GM23338 (cell line): ENCODE measurements around the gene LTBR. TPM values are rescaled to one million over a fixed set of nuclear protein-coding genes. Genes with fewer than 3 reads are reported as not detected.

Experiments used
- ATAC-seq: fragments of 200-7000 bp; cut with Tn5 transposase; 3 replicates; pipeline ENCODE4 v1.9.1; 2020
- DNase-seq: peaks from one replicate; pipeline ENCODE4 v3.0.0-alpha.2; 2015; ENCODE audit warnings: low spot score
- H2AFZ ChIP-seq: fragments of 200-600 bp; sonication (generic); 2 replicates; pipeline ENCODE4 v1.8.0; 2016; ENCODE audit warnings: antibody characterized with exemption, mild to moderate bottlenecking, moderate library complexity
- H3F3A ChIP-seq: fragments of 200-600 bp; sonication (generic); replicated peaks from 2 replicates; pipeline ENCODE4 v1.8.0; 2017; ENCODE audit warnings: antibody characterized with exemption, mixed run types, low read depth
- H3K27ac ChIP-seq: fragments of 200-600 bp; sonication (generic); 2 replicates; pipeline ENCODE4 v1.6.1; 2016; ENCODE audit warnings: low read depth
- H3K27me3 ChIP-seq: fragments of 200-600 bp; sonication (generic); 2 replicates; pipeline ENCODE4 v1.8.0; 2016; ENCODE audit warnings: mild to moderate bottlenecking, mixed run types, moderate library complexity; ENCODE audit not compliant: insufficient read depth
- H3K36me3 ChIP-seq: fragments of 200-600 bp; sonication (generic); 2 replicates; pipeline ENCODE4 v1.8.0; 2016; ENCODE audit warnings: mild to moderate bottlenecking; ENCODE audit not compliant: insufficient read depth
- H3K4me1 ChIP-seq: fragments of 200-600 bp; sonication (generic); 2 replicates; pipeline ENCODE4 v1.8.0; 2016; ENCODE audit warnings: mild to moderate bottlenecking, moderate library complexity; ENCODE audit not compliant: insufficient read depth
- H3K4me2 ChIP-seq: fragments of 200-600 bp; sonication (generic); 2 replicates; pipeline ENCODE4 v1.7.1; 2017; ENCODE audit warnings: mixed run types
- H3K4me3 ChIP-seq: fragments of 200-600 bp; sonication (generic); 2 replicates; pipeline ENCODE4 v1.6.1; 2016; ENCODE audit warnings: mixed run types
- H3K79me2 ChIP-seq: fragments of 200-600 bp; sonication (generic); replicated peaks from 2 replicates; pipeline ENCODE4 v1.8.0; 2017; ENCODE audit warnings: mild to moderate bottlenecking; ENCODE audit not compliant: insufficient read depth
- H3K9me2 ChIP-seq: fragments of 200-600 bp; sonication (generic); 2 replicates; pipeline ENCODE4 v1.8.0; 2017; ENCODE audit not compliant: insufficient read depth
- H4K20me1 ChIP-seq: fragments of 200-600 bp; sonication (generic); replicated peaks from 2 replicates; pipeline ENCODE4 v1.8.0; 2017; ENCODE audit warnings: mild to moderate bottlenecking; ENCODE audit not compliant: insufficient read depth
- H3K27ac Mint-ChIP-seq: 2 replicates; pipeline ENCODE4 v1.8.0; 2020; ENCODE audit warnings: inconsistent platforms, mild to moderate bottlenecking, moderate library complexity, mixed read lengths
- H3K27me3 Mint-ChIP-seq: 3 replicates; pipeline ENCODE4 v1.8.0; 2022; ENCODE audit warnings: low read depth, mild to moderate bottlenecking, moderate library complexity, mixed read lengths, inconsistent platforms; ENCODE audit not compliant: insufficient read depth, poor library complexity
- H3K36me3 Mint-ChIP-seq: 3 replicates; pipeline ENCODE4 v1.8.0; 2021; ENCODE audit warnings: low read depth, mild to moderate bottlenecking, inconsistent platforms, moderate library complexity, mixed read lengths
- H3K4me1 Mint-ChIP-seq: 3 replicates; pipeline ENCODE4 v1.8.0; 2020; ENCODE audit warnings: mild to moderate bottlenecking, inconsistent platforms, mixed read lengths
- H3K4me3 Mint-ChIP-seq: 3 replicates; pipeline ENCODE4 v1.8.0; 2021; ENCODE audit warnings: moderate library complexity, mild to moderate bottlenecking, inconsistent platforms, mixed read lengths
- H3K9me3 Mint-ChIP-seq: 3 replicates; pipeline ENCODE4 v1.8.0; 2020; ENCODE audit warnings: moderate library complexity, mild to moderate bottlenecking, inconsistent platforms, mixed read lengths
- CREB1 ChIP-seq: fragments of 250-450 bp; sonication (Bioruptor Pico); IDR thresholded peaks from 2 replicates; pipeline ENCODE4 v1.5.0; 2020; ENCODE audit warnings: low read depth, mild to moderate bottlenecking, moderate library complexity
- CTCF ChIP-seq, 2 experiments: fragments of 200-600 bp in 1 of 2; sonication (generic) in 1 of 2; conservative IDR thresholded peaks; 2 replicates each; pipeline versions ENCODE4 v1.5.1 to v1.6.1; 2016 to 2017; ENCODE audit warnings: antibody characterized with exemption in 2 of 2, low read depth in 2 of 2, mild to moderate bottlenecking in 2 of 2, moderate library complexity in 1 of 2
- ETS1 ChIP-seq: IDR thresholded peaks from 2 replicates; pipeline ENCODE4 v1.6.1; 2016; ENCODE audit warnings: antibody characterized with exemption
- EZH2 ChIP-seq: fragments of 200-600 bp; sonication (generic); IDR thresholded peaks from one replicate; pipeline ENCODE4 v1.8.0; 2017; ENCODE audit warnings: antibody characterized with exemption, mild to moderate bottlenecking, low read depth; ENCODE audit not compliant: unreplicated experiment
- EZH2phosphoT487 ChIP-seq: fragments of 200-600 bp; sonication (generic); IDR thresholded peaks from one replicate; pipeline ENCODE4 v1.8.1; 2018; ENCODE audit warnings: antibody characterized with exemption; ENCODE audit not compliant: unreplicated experiment
- JUNB ChIP-seq: IDR thresholded peaks from one replicate; pipeline ENCODE4 v1.6.1; 2016; ENCODE audit warnings: antibody characterized with exemption; ENCODE audit not compliant: unreplicated experiment
- NANOG ChIP-seq: IDR thresholded peaks from 2 replicates; pipeline ENCODE4 v1.6.1; 2016; ENCODE audit warnings: antibody characterized with exemption, borderline replicate concordance
- POLR2AphosphoS5 ChIP-seq: IDR thresholded peaks from 2 replicates; pipeline ENCODE4 v1.6.1; 2016; ENCODE audit warnings: antibody characterized with exemption, low read depth
- STAT1 ChIP-seq: IDR thresholded peaks from one replicate; pipeline ENCODE4 v1.6.1; 2016; ENCODE audit warnings: antibody characterized with exemption; ENCODE audit not compliant: unreplicated experiment
- ZNF114 ChIP-seq: fragments of 250-450 bp; sonication (Bioruptor Pico); IDR thresholded peaks from 2 replicates; pipeline ENCODE4 v1.5.0; 2020; ENCODE audit warnings: mild to moderate bottlenecking, moderate library complexity
- ZNF331 ChIP-seq: fragments of 250-450 bp; sonication (Bioruptor Pico); IDR thresholded peaks from 2 replicates; pipeline ENCODE4 v1.5.0; 2020; ENCODE audit warnings: low read depth, mild to moderate bottlenecking, moderate library complexity
- polyA plus RNA-seq: library from polyadenylated mRNA; unstranded; fragments of >200 nt; fragmentation: Nextera tagmentation; extraction: Ambion mirVana; gene quantifications from 2 replicates; pipeline ENCODE4 v1.2.1, GENCODE V29; 2016
- total RNA-seq: library from RNA; depleted of rRNA; stranded (reverse); fragments of >200 nt; shearing (Covaris generic); gene quantifications from 2 replicates; pipeline ENCODE4 v1.2.3, GENCODE V29; 2014
- TF ChIP-seq, protein P1 (sequence below): IDR thresholded peaks from one replicate; pipeline ENCODE4 v1.6.1; 2018; ENCODE audit warnings: antibody characterized with exemption; ENCODE audit not compliant: unreplicated experiment
- TF ChIP-seq, protein P2 (sequence below): fragments of 250-450 bp; sonication (Bioruptor Pico); IDR thresholded peaks from 2 replicates; pipeline ENCODE4 v1.5.0; 2020; ENCODE audit warnings: mild to moderate bottlenecking, moderate library complexity

Gene LTBR
- total and polyA plus RNA-seq, 2 experiments from 2014 or later: 6.1 to 6.8 TPM

GRCh38 chr12:6360578-6361490 lies 23.1 kb upstream of the LTBR start:
- peaks cover 58% of the 10 kb centered on the region for H3K36me3 Mint-ChIP-seq
- DNase-seq (no peak), ATAC-seq (no peak)
- H3K4me1 ChIP-seq: peaks cover 3% of the 10 kb centered on the region; the same call in 1 of the 2 replicates
- no peak overlapping the region for H2AFZ ChIP-seq
- H3F3A ChIP-seq: peaks cover 16% of the 10 kb centered on the region; the same call in 1 of the 2 replicates
- no peak overlapping the region for H3K4me3 ChIP-seq
- H3K4me3 Mint-ChIP-seq: no peak overlapping the region
- no peaks in the 10 kb centered on the region for H3K9me3 Mint-ChIP-seq
- no peak overlapping the region for H3K27ac Mint-ChIP-seq
- peaks cover 24% of the 10 kb centered on the region for H3K79me2 ChIP-seq
- H3K9me2 ChIP-seq: no peaks in the 10 kb centered on the region
- no peak overlapping the region for H3K27ac ChIP-seq
- TF ChIP-seq CTCF (conservative IDR thresholded peaks at IDR 0.05; ENCODE audit: low read depth in 2 of 2) (no peak), ZNF114 (CRISPR knock-in tag) (no peak), JUNB (no peak), EZH2 (no peak), STAT1 (no peak), POLR2AphosphoS5 (no peak), NANOG (no peak), ZNF331 (CRISPR knock-in tag) (no peak), EZH2phosphoT487 (no peak), CREB1 (no peak), ETS1 (no peak)
- TF ChIP-seq, protein P1, sequence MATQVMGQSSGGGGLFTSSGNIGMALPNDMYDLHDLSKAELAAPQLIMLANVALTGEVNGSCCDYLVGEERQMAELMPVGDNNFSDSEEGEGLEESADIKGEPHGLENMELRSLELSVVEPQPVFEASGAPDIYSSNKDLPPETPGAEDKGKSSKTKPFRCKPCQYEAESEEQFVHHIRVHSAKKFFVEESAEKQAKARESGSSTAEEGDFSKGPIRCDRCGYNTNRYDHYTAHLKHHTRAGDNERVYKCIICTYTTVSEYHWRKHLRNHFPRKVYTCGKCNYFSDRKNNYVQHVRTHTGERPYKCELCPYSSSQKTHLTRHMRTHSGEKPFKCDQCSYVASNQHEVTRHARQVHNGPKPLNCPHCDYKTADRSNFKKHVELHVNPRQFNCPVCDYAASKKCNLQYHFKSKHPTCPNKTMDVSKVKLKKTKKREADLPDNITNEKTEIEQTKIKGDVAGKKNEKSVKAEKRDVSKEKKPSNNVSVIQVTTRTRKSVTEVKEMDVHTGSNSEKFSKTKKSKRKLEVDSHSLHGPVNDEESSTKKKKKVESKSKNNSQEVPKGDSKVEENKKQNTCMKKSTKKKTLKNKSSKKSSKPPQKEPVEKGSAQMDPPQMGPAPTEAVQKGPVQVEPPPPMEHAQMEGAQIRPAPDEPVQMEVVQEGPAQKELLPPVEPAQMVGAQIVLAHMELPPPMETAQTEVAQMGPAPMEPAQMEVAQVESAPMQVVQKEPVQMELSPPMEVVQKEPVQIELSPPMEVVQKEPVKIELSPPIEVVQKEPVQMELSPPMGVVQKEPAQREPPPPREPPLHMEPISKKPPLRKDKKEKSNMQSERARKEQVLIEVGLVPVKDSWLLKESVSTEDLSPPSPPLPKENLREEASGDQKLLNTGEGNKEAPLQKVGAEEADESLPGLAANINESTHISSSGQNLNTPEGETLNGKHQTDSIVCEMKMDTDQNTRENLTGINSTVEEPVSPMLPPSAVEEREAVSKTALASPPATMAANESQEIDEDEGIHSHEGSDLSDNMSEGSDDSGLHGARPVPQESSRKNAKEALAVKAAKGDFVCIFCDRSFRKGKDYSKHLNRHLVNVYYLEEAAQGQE: no peak
- TF ChIP-seq, protein P2, sequence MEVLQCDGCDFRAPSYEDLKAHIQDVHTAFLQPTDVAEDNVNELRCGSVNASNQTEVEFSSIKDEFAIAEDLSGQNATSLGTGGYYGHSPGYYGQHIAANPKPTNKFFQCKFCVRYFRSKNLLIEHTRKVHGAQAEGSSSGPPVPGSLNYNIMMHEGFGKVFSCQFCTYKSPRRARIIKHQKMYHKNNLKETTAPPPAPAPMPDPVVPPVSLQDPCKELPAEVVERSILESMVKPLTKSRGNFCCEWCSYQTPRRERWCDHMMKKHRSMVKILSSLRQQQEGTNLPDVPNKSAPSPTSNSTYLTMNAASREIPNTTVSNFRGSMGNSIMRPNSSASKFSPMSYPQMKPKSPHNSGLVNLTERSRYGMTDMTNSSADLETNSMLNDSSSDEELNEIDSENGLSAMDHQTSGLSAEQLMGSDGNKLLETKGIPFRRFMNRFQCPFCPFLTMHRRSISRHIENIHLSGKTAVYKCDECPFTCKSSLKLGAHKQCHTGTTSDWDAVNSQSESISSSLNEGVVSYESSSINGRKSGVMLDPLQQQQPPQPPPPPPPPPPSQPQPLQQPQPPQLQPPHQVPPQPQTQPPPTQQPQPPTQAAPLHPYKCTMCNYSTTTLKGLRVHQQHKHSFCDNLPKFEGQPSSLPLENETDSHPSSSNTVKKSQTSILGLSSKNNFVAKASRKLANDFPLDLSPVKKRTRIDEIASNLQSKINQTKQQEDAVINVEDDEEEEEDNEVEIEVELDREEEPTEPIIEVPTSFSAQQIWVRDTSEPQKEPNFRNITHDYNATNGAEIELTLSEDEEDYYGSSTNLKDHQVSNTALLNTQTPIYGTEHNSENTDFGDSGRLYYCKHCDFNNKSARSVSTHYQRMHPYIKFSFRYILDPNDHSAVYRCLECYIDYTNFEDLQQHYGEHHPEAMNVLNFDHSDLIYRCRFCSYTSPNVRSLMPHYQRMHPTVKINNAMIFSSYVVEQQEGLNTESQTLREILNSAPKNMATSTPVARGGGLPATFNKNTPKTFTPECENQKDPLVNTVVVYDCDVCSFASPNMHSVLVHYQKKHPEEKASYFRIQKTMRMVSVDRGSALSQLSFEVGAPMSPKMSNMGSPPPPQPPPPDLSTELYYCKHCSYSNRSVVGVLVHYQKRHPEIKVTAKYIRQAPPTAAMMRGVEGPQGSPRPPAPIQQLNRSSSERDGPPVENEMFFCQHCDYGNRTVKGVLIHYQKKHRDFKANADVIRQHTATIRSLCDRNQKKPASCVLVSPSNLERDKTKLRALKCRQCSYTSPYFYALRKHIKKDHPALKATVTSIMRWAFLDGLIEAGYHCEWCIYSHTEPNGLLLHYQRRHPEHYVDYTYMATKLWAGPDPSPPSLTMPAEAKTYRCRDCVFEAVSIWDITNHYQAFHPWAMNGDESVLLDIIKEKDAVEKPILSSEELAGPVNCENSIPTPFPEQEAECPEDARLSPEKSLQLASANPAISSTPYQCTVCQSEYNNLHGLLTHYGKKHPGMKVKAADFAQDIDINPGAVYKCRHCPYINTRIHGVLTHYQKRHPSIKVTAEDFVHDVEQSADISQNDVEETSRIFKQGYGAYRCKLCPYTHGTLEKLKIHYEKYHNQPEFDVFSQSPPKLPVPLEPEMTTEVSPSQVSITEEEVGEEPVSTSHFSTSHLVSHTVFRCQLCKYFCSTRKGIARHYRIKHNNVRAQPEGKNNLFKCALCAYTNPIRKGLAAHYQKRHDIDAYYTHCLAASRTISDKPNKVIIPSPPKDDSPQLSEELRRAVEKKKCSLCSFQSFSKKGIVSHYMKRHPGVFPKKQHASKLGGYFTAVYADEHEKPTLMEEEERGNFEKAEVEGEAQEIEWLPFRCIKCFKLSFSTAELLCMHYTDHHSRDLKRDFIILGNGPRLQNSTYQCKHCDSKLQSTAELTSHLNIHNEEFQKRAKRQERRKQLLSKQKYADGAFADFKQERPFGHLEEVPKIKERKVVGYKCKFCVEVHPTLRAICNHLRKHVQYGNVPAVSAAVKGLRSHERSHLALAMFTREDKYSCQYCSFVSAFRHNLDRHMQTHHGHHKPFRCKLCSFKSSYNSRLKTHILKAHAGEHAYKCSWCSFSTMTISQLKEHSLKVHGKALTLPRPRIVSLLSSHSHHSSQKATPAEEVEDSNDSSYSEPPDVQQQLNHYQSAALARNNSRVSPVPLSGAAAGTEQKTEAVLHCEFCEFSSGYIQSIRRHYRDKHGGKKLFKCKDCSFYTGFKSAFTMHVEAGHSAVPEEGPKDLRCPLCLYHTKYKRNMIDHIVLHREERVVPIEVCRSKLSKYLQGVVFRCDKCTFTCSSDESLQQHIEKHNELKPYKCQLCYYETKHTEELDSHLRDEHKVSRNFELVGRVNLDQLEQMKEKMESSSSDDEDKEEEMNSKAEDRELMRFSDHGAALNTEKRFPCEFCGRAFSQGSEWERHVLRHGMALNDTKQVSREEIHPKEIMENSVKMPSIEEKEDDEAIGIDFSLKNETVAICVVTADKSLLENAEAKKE (CRISPR knock-in tag): no peak
- peaks cover 11% of the 10 kb centered on the region for H3K4me1 Mint-ChIP-seq
- H3K36me3 ChIP-seq: peaks cover 4% of the 10 kb centered on the region; the same call in 1 of the 2 replicates
- H3K27me3 ChIP-seq: no peaks in the 10 kb centered on the region
- no peak overlapping the region for H3K4me2 ChIP-seq
- peaks cover 10% of the 10 kb centered on the region; the same call in 1 of the 2 replicates for H4K20me1 ChIP-seq
- peaks cover 7% of the 10 kb centered on the region for H3K27me3 Mint-ChIP-seq
